ENCODE results near the gene LIN7B. TPM values are rescaled to one million over a fixed set of nuclear protein-coding genes. Genes with fewer than 3 reads are reported as not detected.

Gene LIN7B
- total and polyA plus RNA-seq, 2 of the 13 experiments (the other 11 are each of a cell fraction or from before 2014, with no cell fraction given): 5.3 to 7.6 TPM

DNA sequence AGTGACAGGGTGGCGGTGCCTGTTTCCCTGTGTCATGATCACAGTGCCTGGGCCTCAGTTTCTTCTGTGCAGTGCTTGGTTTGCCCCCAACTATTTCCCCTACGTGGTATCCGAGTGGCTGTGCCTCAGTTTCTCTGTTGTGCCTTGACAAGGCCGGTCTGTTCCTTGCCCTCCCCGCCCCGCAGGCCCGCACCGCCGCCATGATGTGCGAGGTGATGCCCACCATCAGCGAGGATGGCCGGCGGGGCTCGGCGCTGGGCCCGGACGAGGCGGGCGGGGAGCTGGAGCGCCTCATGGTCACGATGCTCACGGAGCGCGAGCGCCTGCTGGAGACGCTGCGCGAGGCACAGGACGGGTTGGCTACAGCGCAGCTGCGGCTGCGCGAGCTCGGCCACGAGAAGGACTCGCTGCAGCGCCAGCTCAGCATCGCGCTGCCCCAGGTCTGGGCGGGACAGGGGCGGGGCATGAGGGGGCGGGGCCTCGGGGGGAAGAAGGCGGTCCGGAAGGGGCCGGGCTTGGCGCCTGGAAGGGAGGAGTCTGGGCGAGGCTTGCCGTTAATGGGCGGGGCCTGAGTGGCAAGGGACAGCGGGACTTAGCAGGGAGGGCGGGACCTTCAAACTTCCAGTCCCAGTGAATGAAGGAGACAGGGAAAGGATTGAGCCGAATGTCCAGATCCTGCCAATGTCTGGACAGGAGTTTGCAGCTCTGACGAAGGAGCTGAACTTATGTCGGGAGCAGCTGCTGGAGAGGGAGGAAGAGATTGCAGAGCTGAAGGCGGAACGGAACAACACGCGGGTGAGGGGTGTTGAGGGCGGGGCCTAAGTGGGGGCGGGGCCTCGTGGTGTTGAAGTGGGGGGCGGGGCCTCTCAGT is 13.7 kb downstream of the LIN7B start (continued):
- TF ChIP-seq, protein P1, sequence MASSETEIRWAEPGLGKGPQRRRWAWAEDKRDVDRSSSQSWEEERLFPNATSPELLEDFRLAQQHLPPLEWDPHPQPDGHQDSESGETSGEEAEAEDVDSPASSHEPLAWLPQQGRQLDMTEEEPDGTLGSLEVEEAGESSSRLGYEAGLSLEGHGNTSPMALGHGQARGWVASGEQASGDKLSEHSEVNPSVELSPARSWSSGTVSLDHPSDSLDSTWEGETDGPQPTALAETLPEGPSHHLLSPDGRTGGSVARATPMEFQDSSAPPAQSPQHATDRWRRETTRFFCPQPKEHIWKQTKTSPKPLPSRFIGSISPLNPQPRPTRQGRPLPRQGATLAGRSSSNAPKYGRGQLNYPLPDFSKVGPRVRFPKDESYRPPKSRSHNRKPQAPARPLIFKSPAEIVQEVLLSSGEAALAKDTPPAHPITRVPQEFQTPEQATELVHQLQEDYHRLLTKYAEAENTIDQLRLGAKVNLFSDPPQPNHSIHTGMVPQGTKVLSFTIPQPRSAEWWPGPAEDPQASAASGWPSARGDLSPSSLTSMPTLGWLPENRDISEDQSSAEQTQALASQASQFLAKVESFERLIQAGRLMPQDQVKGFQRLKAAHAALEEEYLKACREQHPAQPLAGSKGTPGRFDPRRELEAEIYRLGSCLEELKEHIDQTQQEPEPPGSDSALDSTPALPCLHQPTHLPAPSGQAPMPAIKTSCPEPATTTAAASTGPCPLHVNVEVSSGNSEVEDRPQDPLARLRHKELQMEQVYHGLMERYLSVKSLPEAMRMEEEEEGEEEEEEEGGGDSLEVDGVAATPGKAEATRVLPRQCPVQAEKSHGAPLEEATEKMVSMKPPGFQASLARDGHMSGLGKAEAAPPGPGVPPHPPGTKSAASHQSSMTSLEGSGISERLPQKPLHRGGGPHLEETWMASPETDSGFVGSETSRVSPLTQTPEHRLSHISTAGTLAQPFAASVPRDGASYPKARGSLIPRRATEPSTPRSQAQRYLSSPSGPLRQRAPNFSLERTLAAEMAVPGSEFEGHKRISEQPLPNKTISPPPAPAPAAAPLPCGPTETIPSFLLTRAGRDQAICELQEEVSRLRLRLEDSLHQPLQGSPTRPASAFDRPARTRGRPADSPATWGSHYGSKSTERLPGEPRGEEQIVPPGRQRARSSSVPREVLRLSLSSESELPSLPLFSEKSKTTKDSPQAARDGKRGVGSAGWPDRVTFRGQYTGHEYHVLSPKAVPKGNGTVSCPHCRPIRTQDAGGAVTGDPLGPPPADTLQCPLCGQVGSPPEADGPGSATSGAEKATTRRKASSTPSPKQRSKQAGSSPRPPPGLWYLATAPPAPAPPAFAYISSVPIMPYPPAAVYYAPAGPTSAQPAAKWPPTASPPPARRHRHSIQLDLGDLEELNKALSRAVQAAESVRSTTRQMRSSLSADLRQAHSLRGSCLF (CRISPR knock-in tag; IDR thresholded peaks at IDR 0.05; ENCODE audit: borderline replicate concordance): peak; percentile 97
- TF ChIP-seq CEBPG (CRISPR knock-in tag; IDR thresholded peaks at IDR 0.05): no peak; the same call in 1 of the 2 replicates
- no peak for TF ChIP-seq FOXK1 (CRISPR knock-in tag; IDR thresholded peaks at IDR 0.05; ENCODE audit: borderline replicate concordance, low read depth)
- TF ChIP-seq MXD1 (CRISPR knock-in tag; IDR thresholded peaks at IDR 0.05): peak; percentile 99
- peak; percentile 74 for TF ChIP-seq PPARG (CRISPR knock-in tag; conservative IDR thresholded peaks at IDR 0.05)
- peak; percentile 100 for TF ChIP-seq ZNF274 (CRISPR knock-in tag; IDR thresholded peaks at IDR 0.05)
- TF ChIP-seq SAFB2 (CRISPR knock-in tag; IDR thresholded peaks at IDR 0.05; ENCODE audit: borderline replicate concordance, low read depth): peak; percentile 98
- TF ChIP-seq MBD4 (IDR thresholded peaks at IDR 0.05; ENCODE audit: borderline replicate concordance, low read length): no peak
- TF ChIP-seq ZNF772 (CRISPR knock-in tag; IDR thresholded peaks at IDR 0.05): peak; percentile 97; the same call in 1 of the 2 replicates
- TF ChIP-seq ATF5 (CRISPR knock-in tag; IDR thresholded peaks at IDR 0.05; ENCODE audit: low read depth): peak; percentile 99
- TF ChIP-seq ZNF83 (CRISPR knock-in tag; IDR thresholded peaks at IDR 0.05; ENCODE audit: borderline replicate concordance): peak; percentile 99
- TF ChIP-seq JARID2 (CRISPR knock-in tag; IDR thresholded peaks at IDR 0.05; ENCODE audit: insufficient replicate concordance): peak; percentile 86
- TF ChIP-seq ZNF264 (CRISPR knock-in tag; IDR thresholded peaks at IDR 0.05): peak; percentile 95
- peak; percentile 87 for TF ChIP-seq TBX2 (CRISPR knock-in tag; IDR thresholded peaks at IDR 0.05; ENCODE audit: borderline replicate concordance)
- TF ChIP-seq ARNTL (CRISPR knock-in tag; IDR thresholded peaks at IDR 0.05): peak; percentile 90
- peak; percentile 95 for TF ChIP-seq ETV6 (CRISPR knock-in tag; conservative IDR thresholded peaks at IDR 0.05)
- TF ChIP-seq ZNF468 (CRISPR knock-in tag; IDR thresholded peaks at IDR 0.05): peak; percentile 91; the same call in 1 of the 2 replicates
- TF ChIP-seq ARID5B (CRISPR knock-in tag; IDR thresholded peaks at IDR 0.05): peak; percentile 84
- TF ChIP-seq NR3C1 (CRISPR knock-in tag; IDR thresholded peaks at IDR 0.05): 0 out of 2 replicates have a peak, but pooled peaks have one; percentile 57

Measured in HepG2 (cell line).